GM18498 (cell line): ENCODE data around the gene NNT.
"Not testable (repeated sequence)": the region's sequence is repeated elsewhere in the genome, so short reads cannot be mapped to it uniquely, and the experiment has no call there.

Source experiments
- ATAC-seq: cut with Tn5 transposase; IDR thresholded peaks from one replicate; pipeline ENCODE4 v1.9.1; 2021; ENCODE audit warnings: mild to moderate bottlenecking, moderate library complexity; ENCODE audit not compliant: unreplicated experiment

NNT gene

DNA sequence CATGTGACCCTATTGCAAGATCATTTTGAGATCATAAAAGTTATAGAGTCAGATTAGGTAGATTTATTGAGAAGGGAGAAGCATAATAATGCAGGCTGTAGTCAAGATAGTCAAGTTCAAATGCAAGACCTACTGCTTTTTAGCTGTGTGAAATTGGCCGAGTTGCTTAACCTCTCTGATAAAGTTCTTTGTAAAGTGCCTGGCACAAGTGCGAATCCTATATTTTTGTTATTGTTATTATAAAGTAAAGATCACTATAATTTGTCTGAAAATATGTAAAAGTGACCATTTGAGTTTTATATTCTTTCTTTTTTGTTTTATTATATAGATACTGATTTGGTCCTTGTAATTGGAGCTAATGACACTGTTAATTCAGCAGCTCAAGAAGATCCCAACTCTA, 99.3 kb downstream of the NNT start:
- ATAC-seq = no peak

DNA sequence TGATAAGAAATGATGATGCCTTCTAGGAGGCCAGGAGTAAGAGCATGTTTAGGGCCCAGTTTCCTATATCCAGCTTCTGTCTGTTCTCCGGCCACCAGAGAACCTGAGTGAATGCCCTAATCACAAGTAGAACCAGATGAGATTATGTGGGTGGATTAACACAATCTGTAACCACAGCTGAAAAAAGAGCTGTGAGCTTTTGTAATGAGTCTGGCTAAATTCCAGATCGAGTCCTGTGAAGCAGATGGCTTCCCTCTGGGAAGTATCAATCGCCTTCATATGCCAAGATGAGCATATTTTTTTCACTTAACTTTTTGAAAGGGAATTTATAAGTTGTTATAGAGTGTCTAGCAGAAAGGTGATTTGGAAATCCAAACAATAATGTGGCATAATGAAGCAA, 99.8 kb downstream of the NNT start:
- ATAC-seq = no peak

DNA sequence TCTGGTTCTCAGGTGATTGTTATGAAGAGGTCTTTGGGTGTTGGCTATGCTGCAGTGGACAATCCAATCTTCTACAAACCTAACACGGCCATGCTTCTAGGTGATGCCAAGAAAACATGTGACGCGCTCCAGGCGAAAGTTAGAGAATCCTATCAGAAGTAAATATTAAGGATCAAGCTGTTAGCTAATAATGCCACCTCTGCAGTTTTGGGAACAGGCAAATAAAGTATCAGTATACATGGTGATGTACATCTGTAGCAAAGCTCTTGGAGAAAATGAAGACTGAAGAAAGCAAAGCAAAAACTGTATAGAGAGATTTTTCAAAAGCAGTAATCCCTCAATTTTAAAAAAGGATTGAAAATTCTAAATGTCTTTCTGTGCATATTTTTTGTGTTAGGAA, 101.3 kb downstream of the NNT start:
- ATAC-seq = no peak

DNA sequence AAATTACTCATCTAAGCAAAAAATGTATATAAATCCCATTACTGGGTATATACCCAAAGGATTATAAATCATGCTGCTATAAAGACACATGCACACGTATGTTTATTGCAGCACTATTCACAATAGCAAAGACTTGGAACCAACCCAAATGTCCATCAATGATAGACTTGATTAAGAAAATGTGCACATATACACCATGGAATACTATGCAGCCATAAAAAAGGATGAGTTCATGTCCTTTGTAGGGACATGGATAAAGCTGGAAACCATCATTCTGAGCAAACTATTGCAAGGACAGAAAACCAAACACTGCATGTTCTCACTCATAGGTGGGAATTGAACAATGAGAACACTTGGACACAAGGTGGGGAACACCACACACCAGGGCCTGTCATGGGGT, 103.6 kb downstream of the NNT start:
- not testable (repeated sequence) for ATAC-seq

DNA sequence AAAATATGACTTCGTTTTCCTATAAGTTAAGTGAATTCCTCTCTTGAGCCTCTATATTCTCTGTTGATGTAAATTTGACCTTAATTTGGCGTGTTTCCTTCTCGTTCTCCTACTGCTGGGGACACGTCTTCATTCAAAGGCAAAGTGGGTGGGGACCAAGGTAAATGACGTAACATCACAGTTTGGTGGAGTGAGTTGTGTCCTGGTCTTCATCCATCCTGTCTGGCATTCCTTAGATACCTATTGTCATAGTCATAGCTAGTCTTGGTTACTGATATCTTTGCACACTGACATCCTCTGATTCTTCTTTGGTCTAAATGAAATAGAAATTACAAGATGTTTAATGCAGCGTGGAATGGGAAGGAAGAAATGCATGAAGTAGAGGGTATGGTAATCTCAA, 108.5 kb downstream of the NNT start:
- no peak for ATAC-seq

DNA sequence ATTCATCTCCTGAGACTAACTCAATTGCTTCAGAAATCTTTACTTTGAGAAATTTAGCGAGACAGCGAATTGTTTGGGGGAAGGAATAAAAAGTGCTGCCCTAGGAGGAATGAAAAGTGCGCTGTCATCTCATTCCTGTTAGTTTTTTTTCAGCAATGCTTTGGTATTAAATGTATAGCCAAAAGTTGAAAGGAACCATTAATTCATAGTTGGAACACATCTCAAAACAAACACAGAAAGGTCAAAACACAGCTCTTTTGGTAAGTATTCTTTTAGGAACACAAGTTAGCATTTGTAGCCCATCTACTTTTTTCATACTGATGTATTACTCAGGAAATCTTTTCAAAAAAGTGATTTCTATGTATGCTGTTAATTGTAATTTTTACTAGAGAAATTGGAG, 109.1 kb downstream of the NNT start:
- no peak for ATAC-seq

DNA sequence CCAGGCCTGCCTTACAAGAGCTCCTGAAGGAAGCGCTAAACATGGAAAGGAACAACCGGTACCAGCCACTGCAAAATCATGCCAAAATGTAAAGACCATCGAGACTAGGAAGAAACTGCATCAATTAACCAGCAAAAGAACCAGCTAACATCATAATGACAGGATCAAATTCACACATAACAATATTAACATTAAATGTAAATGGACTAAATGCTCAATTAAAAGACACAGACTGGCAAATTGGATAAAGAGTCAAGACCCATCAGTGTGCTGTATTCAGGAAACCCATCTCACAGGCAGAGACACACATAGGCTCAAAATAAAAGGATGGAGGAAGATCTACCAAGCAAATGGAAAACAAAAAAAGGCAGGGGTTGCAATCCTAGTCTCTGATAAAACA, 116.8 kb downstream of the NNT start:
- not testable (repeated sequence) for ATAC-seq

DNA sequence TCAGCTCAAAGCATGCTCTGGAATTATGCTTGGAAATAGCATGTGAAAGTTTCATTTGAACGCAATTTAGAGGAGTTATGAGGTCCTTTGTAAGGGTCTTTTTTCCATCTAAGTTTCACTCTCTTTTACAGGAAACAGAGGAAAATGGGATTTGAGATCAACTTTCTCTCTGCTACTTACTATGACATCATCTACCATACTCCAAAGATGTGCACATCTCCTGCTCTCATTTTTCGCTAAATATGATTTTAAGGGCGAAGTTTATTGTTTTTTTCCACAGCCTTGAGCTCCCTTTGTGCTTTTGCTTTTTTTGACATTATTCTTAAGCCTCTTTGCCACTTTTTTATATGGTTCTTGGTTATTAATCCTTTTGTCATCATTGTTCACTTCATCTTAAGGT, 125.6 kb downstream of the NNT start:
- ATAC-seq = no peak

DNA sequence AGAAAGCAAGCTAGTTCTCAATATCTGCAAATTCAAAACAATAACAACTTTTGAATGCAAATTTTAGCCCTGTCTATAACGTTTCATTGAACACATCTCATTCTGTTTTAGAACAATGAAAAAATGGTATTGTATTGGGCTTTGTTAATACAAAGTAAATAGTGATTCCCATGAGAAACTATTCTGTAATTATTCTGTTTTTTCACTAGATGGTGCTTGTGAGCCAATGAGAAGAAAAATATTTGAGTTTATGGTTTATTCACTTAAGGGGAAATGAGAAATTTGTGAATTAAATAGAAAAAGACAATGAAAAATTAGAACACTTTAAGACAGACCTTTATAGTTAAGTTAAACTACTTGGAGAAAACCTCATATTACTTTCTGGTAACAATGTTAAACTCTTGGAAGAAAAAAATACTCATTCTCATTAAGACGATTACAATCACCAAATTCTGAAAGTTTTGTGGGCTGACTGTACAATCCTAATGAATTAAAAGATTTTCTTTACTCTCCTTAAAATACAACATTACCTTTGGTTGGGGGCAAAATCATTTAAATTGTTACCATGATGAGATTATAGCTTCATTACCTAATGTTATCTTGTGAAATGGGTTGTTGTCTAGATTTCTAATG, 127.0 kb downstream of the NNT start:
- peak; percentile 41 for ATAC-seq

DNA sequence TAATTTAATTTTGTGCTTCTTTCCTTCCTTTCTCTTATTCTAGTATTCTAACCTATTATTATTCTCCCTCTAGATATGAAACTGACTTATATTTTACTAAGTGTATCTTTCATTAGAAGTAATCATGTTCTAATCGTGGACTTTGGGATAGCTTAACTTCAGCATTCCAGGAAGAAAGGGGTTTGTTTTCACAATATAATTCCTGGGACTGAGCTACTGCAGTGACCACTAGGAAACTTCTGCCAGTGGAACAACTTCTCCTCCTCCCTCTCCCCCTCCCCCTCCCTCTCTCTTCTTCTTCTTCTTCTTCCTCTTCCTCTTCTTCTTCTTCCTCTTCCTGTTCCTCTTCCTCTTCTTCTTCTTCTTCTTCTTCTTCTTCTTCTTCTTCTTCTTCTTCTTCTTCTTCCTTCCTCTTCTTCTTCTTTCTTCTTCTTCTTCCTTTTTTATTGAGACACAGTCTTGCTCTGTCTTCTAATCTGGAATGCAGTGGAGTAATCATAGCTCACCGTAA, 127.9 kb downstream of the NNT start:
- ATAC-seq = no peak

DNA sequence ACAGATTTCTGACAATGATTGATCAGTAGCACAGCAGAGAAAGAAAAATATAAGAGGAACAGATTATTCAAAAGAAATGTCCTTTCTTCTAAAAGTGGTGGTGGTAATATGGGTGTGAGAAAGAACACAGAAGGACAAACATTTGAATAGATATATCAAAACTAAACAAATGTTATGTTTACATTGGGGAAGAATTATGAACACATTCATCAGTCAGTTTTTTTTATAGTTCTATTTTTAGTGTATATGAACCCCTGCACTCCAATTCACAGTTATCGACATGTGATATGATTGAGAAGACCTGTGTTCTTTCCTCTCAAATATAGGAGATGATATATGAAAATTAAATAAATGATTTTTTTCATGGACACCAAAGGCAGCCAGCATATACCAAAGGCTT, 128.6 kb downstream of the NNT start:
- ATAC-seq = no peak

DNA sequence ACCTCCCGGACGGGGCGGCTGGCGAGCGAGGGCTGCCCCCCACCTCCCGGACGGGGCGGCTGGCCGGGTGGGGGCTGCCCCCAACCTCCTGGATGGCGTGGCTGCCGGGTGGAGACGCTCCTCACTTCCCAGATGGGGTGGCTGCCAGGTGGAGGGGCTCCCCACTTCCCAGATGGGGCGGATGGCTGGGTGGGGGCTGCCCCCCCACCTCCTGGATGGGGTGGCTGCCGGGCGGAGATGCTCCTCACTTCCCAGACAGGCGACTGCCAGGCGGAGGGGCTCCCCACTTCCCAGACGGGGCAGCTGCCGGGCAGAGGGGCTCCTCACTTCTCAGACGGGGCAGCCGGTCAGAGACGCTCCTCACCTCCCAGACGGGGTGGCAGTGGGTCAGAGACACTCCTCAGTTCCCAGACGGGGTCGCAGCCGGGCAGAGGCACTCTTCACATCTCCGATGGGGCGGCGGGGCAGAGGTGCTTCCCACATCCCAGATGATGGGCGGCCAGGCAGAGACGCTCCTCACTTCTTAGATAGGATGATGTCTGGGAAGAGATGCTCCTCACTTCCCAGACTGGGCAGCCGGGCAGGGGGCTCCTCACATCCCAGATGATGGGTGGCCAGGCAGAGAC, 143.1 kb downstream of the NNT start:
- not testable (repeated sequence) for ATAC-seq

DNA sequence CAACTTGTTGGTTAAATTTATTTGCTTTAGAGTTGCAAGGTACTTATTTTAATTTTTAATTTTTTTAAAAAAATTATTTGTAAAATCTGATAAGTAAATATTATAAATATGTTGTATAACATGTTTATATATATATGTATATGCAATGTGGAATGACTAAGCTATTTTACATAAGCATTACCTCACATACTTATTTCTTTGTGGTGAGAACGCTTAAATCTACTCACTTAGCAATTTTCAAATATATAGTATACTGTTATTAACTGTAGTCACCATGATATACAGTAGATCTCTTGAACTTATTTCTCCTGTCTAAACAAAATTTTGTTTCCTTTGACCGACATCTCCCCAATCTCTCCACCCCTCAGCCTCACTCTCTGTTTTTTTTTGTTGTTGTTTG, 147.8 kb downstream of the NNT start:
- no peak for ATAC-seq

DNA sequence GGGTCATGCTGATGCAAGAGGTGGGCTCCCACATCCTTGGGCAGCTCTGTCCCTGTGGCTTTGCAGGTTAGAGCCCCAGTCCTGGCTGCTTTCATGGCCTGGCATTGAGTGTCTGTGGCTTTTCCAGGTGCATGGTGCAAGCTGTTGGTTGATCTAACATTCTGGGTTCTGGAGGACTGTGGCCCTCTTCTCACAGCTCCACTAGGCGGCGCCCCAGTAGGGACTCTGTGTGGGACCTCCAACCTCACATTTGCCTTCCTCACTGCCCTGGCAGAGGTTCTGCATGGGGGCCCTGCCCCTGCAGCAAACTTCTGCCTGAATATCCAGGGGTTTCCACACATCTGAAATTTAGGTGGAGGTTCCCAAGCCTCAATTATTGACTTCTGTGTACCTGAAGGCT, 150.1 kb downstream of the NNT start:
- ATAC-seq = no peak
